NCI-H1048 (cell line): ENCODE data around the gene C5AR1.
"Not testable (repeated sequence)": the region's sequence is repeated elsewhere in the genome, so short reads cannot be mapped to it uniquely, and the experiment has no call there.

Source experiments
- DNase-seq: peaks from one replicate; lab custom pipeline; 2025; lab: John Stamatoyannopoulos, UW

Gene C5AR1

GRCh38 chr19:47284324-47284899 lies 25.2 kb upstream of the C5AR1 start:
- peak; percentile 33 for DNase-seq

GRCh38 chr19:47296036-47296435 lies 13.6 kb upstream of the C5AR1 start:
- peak; percentile 83 for DNase-seq

GRCh38 chr19:47300867-47301266 lies 8.8 kb upstream of the C5AR1 start:
- not testable (repeated sequence) for DNase-seq

GRCh38 chr19:47302249-47302648 lies 7.4 kb upstream of the C5AR1 start:
- no peak for DNase-seq

GRCh38 chr19:47303966-47304365 lies 5.7 kb upstream of the C5AR1 start:
- DNase-seq = no peak

- peak; percentile 39 for DNase-seq
Observed at GRCh38 chr19:47305309-47305751, 4.3 kb upstream of the C5AR1 start.

- DNase-seq = no peak
Observed at GRCh38 chr19:47306303-47306702, 3.4 kb upstream of the C5AR1 start.

- no peak for DNase-seq
Observed at GRCh38 chr19:47309038-47309437, 623 bp upstream of the C5AR1 start.

GRCh38 chr19:47310323-47310722 lies 662 bp downstream of the C5AR1 start:
- no peak for DNase-seq

GRCh38 chr19:47310819-47311218 lies 1.2 kb downstream of the C5AR1 start:
- no peak for DNase-seq

- DNase-seq = no peak
Observed at GRCh38 chr19:47312366-47313006, 2.8 kb downstream of the C5AR1 start.

- DNase-seq = no peak
Observed at GRCh38 chr19:47313754-47314295, 4.2 kb downstream of the C5AR1 start.

- DNase-seq = no peak
Observed at GRCh38 chr19:47315125-47315821, 5.6 kb downstream of the C5AR1 start.

- no peak for DNase-seq
Observed at GRCh38 chr19:47316513-47316912, 6.9 kb downstream of the C5AR1 start.

GRCh38 chr19:47319923-47320871 lies 10.5 kb downstream of the C5AR1 start:
- no peak for DNase-seq

GRCh38 chr19:47321630-47322029 lies 12.0 kb downstream of the C5AR1 start:
- DNase-seq = no peak

GRCh38 chr19:47322058-47322457 lies 12.4 kb downstream of the C5AR1 start:
- DNase-seq = no peak

GRCh38 chr19:47323409-47323808 lies 13.7 kb downstream of the C5AR1 start:
- DNase-seq = no peak

GRCh38 chr19:47323872-47324271 lies 14.2 kb downstream of the C5AR1 start:
- DNase-seq = no peak

GRCh38 chr19:47324502-47324901 lies 14.8 kb downstream of the C5AR1 start:
- DNase-seq = no peak

GRCh38 chr19:47330466-47330869 lies 20.8 kb downstream of the C5AR1 start:
- no peak for DNase-seq

- no peak for DNase-seq
Observed at GRCh38 chr19:47331490-47331889, 21.8 kb downstream of the C5AR1 start.
